Measurements from ENCODE around the gene IL1RL1.

IL1RL1 gene

DNA sequence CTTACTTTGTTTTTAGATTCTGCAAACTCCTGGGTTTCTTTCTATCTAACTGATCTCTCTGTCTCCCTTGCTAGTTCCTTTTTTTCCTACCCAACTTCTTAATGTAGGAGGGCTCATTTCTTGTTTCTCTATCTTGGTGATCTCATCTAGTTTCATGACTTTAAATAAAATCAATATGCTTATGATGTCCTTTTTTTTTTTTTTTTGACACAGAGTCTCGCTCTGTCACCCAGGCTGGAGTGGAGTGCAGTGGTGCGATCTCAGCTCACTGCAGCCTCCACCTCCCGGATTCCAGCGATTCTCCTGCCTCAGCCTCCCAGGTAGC lies 42.2 kb upstream of the IL1RL1 start:
- H3K4me3 ChIP-seq (ENCODE audit: low read length): no peak overlapping the region
- no peak for TF ChIP-seq CTCF (IDR thresholded peaks at IDR 0.05; ENCODE audit: low read depth, low read length, poor library complexity, severe bottlenecking)

DNA sequence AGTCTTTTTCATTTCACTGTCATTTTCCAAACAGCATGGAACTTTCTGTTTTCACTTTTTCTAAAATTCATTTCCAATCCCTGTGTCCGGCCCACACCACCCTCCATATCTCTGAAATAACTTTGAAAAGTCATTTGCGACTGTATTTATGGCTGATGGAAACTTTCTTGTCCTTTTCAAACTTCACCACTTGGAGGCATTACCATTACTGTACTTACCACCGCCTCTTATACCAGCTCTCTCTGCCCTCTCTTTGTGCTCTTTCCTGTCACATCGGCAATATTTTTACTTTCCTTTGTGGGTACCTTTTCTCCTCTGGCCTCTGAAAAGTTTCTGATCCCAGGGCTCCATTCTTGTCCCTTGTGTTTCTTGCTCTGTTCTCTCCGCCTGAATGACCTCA lies 39.5 kb upstream of the IL1RL1 start:
- Histone ChIP-seq H4K20me1 (ENCODE audit: control insufficient read depth, insufficient read depth, low read depth, low read length) (no peaks in the 10 kb centered on the region), H3K36me3 (ENCODE audit: control insufficient read depth, low read length) (no peaks in the 10 kb centered on the region), H3K4me3 (ENCODE audit: low read length) (no peak overlapping the region), H3K9me3 (ENCODE audit: control insufficient read depth, insufficient read depth, low read length) (no peaks in the 10 kb centered on the region), H3K79me2 (ENCODE audit: control insufficient read depth, low read length) (no peaks in the 10 kb centered on the region), H3K27me3 (ENCODE audit: control insufficient read depth, low read length) (no peaks in the 10 kb centered on the region), H3K9me2 (replicated peaks; ENCODE audit: control insufficient read depth, low read length) (no peaks in the 10 kb centered on the region), H3K27ac (ENCODE audit: low read depth, low read length) (no peak overlapping the region), H3F3A (ENCODE audit: control insufficient read depth, insufficient read depth) (no peaks in the 10 kb centered on the region), H3K4me2 (ENCODE audit: low read length) (no peak overlapping the region), H3K4me1 (ENCODE audit: control insufficient read depth, low read length) (no peaks in the 10 kb centered on the region)
- no peak for TF ChIP-seq CTCF (IDR thresholded peaks at IDR 0.05; ENCODE audit: low read depth, low read length, poor library complexity, severe bottlenecking)

More for the DNA sequence above, 42.2 kb upstream of the IL1RL1 start:
- Histone ChIP-seq H3K27me3 (ENCODE audit: control insufficient read depth, low read length) (no peaks in the 10 kb centered on the region), H3K36me3 (ENCODE audit: control insufficient read depth, low read length) (no peaks in the 10 kb centered on the region), H3K4me2 (ENCODE audit: low read length) (no peak overlapping the region), H3K4me1 (ENCODE audit: control insufficient read depth, low read length) (no peaks in the 10 kb centered on the region), H3K9me2 (replicated peaks; ENCODE audit: control insufficient read depth, low read length) (no peaks in the 10 kb centered on the region), H4K20me1 (ENCODE audit: control insufficient read depth, insufficient read depth, low read depth, low read length) (no peaks in the 10 kb centered on the region), H3K27ac (ENCODE audit: low read depth, low read length) (no peak overlapping the region), H3F3A (ENCODE audit: control insufficient read depth, insufficient read depth) (no peaks in the 10 kb centered on the region), H3K9me3 (ENCODE audit: control insufficient read depth, insufficient read depth, low read length) (no peaks in the 10 kb centered on the region), H3K79me2 (ENCODE audit: control insufficient read depth, low read length) (no peaks in the 10 kb centered on the region)

DNA sequence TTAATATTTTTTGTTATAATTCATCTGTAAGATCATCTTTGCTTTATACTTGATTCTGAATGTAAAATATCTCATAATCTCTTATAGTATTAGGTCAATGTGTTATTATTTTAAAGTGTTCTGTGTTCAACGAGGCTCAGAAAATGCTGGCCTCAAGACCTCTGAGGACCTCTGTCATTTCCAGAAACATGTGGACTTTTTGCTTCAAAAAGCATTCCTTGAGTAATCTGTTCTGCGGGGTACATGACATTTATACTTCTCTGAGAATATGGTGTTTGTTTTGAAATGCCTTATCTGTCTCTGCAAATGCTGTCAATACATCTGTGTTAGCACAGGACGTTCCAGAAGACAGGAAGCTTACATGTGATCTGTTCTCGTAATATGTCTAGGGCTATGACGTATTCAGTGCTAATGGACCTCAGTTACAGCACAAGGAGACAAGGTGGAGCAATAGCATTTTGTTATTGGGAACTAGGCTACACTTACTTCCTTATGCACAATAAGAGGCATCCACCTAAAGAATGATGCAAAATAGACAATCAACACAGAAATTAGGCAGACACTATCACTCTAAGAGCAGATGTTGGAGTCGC lies 37.6 kb upstream of the IL1RL1 start:
- no peak overlapping the region for H3K4me2 ChIP-seq (ENCODE audit: low read length)

More for the DNA sequence above, 37.6 kb upstream of the IL1RL1 start:
- H3K36me3 ChIP-seq (ENCODE audit: control insufficient read depth, low read length): no peaks in the 10 kb centered on the region
- H3K79me2 ChIP-seq (ENCODE audit: control insufficient read depth, low read length): no peaks in the 10 kb centered on the region
- no peaks in the 10 kb centered on the region for H3F3A ChIP-seq (ENCODE audit: control insufficient read depth, insufficient read depth)
- no peaks in the 10 kb centered on the region for H3K27me3 ChIP-seq (ENCODE audit: control insufficient read depth, low read length)
- no peaks in the 10 kb centered on the region for H3K9me3 ChIP-seq (ENCODE audit: control insufficient read depth, insufficient read depth, low read length)
- no peaks in the 10 kb centered on the region for H3K9me2 ChIP-seq (replicated peaks; ENCODE audit: control insufficient read depth, low read length)
- H4K20me1 ChIP-seq (ENCODE audit: control insufficient read depth, insufficient read depth, low read depth, low read length): no peaks in the 10 kb centered on the region
- no peak overlapping the region for H3K27ac ChIP-seq (ENCODE audit: low read depth, low read length)
- H3K4me1 ChIP-seq (ENCODE audit: control insufficient read depth, low read length): no peaks in the 10 kb centered on the region
- no peak for TF ChIP-seq CTCF (IDR thresholded peaks at IDR 0.05; ENCODE audit: low read depth, low read length, poor library complexity, severe bottlenecking)
- TF ChIP-seq EZH2phosphoT487 (IDR thresholded peaks at IDR 0.05; ENCODE audit: borderline replicate concordance, low read length): no peak
- H3K4me3 ChIP-seq (ENCODE audit: low read length): no peak overlapping the region
